ENCODE results near the gene PSMD5. TPM values are rescaled to one million over a fixed set of nuclear protein-coding genes. Genes with fewer than 3 reads are reported as not detected.

PSMD5 gene
- total and polyA plus RNA-seq, 2 of the 4 experiments (the other 2 are of a cell fraction), result 25.6 to 26.1 TPM

- Histone ChIP-seq H3K4me3 (ENCODE audit: insufficient read depth, low read depth, low read length) (no peak overlapping the region), H3K4ac (ENCODE audit: low read depth, low read length) (no peak overlapping the region), H3K27me3 (ENCODE audit: control insufficient read depth, insufficient read depth, low read length) (no peaks in the 10 kb centered on the region), H2BK120ac (ENCODE audit: low read depth, low read length) (no peak overlapping the region), H3K23ac (ENCODE audit: low read depth, low read length) (no peak overlapping the region), H2BK20ac (ENCODE audit: low read depth, low read length) (no peak overlapping the region), H2BK5ac (ENCODE audit: low read depth, low read length, poor library complexity, severe bottlenecking) (no peak overlapping the region), H3K4me1 (ENCODE audit: control insufficient read depth, insufficient read depth, low read length) (no peaks in the 10 kb centered on the region), H4K8ac (ENCODE audit: low read depth in 2 of 2, low read length in 2 of 2) (no peak overlapping the region), H4K5ac (ENCODE audit: low read depth, low read length) (no peak overlapping the region), H2AK5ac (ENCODE audit: low read depth, low read length) (no peak overlapping the region), H3K56ac (ENCODE audit: extremely low read depth, insufficient read depth, low read length) (no peak overlapping the region), H3K4me2 (ENCODE audit: low read depth, low read length) (no peak overlapping the region), H2AFZ (replicated peaks; ENCODE audit: low read length, poor library complexity) (no peak overlapping the region), H3K9ac (ENCODE audit: low read depth, low read length) (no peak overlapping the region), H3K79me1 (ENCODE audit: low read depth in 1 of 2, low read length in 2 of 2) (no peaks in the 10 kb centered on the region), H2BK15ac (ENCODE audit: low read depth, low read length) (no peak overlapping the region), H3K18ac (ENCODE audit: low read depth, low read length) (no peak overlapping the region), H3K36me3 (ENCODE audit: control insufficient read depth, insufficient read depth, low read length) (no peaks in the 10 kb centered on the region), H4K91ac (ENCODE audit: insufficient read depth, low read depth, low read length) (no peak overlapping the region), H3K9me1 (ENCODE audit: insufficient read depth, low read length) (no peaks in the 10 kb centered on the region; the same call in 1 of the 2 replicates), H4K20me1 (ENCODE audit: insufficient read depth, low read length) (no peaks in the 10 kb centered on the region), H2AK9ac (replicated peaks; ENCODE audit: low read depth, low read length, poor library complexity) (no peak overlapping the region), H3K14ac (replicated peaks; ENCODE audit: low read depth, low read length) (no peak overlapping the region), H3K27ac (ENCODE audit: insufficient read depth, low read length) (no peak overlapping the region), H3K9me3 (ENCODE audit: control insufficient read depth, insufficient read depth, low read length) (peaks cover 15% of the 10 kb centered on the region)
- no peak for TF ChIP-seq CEBPB (IDR thresholded peaks at IDR 0.05; ENCODE audit: low read depth, low read length)
- TF ChIP-seq RFX5 (IDR thresholded peaks at IDR 0.05; ENCODE audit: low read depth, low read length), result no peak
- no peak for TF ChIP-seq CHD1 (IDR thresholded peaks at IDR 0.05; ENCODE audit: low read depth, low read length)
- TF ChIP-seq MAZ (IDR thresholded peaks at IDR 0.05; ENCODE audit: borderline replicate concordance, low read depth, low read length), result no peak
- TF ChIP-seq FOS (IDR thresholded peaks at IDR 0.05; ENCODE audit: low read depth, low read length), result no peak
- TF ChIP-seq SMC3 (IDR thresholded peaks at IDR 0.05; ENCODE audit: low read depth, low read length), result no peak
- no peak for TF ChIP-seq RCOR1 (IDR thresholded peaks at IDR 0.05; ENCODE audit: insufficient replicate concordance, low read length)
- TF ChIP-seq MAFK (IDR thresholded peaks at IDR 0.05; ENCODE audit: low read depth, low read length), result no peak
- no peak for ATAC-seq (ENCODE audit: low read depth)
- dilution Hi-C loops (cut with HindIII; ENCODE audit: low sequenced_read_pairs, unreplicated experiment) (no loop called here), in situ Hi-C loops (cut with MboI; ENCODE audit: low sequenced_read_pairs) (no loop called here), intact Hi-C loops (cut with micrococcal nuclease) (no loop called here)
- ChIA-PET POLR2A (ENCODE audit: unreplicated experiment) (no interaction called here), CTCF (no interaction called here)
- no TSS peak for BruUV-seq (replicated peaks)
- no peak for DNase-seq
Measured at GRCh38 chr9:120808931-120809330, 33.8 kb downstream of the PSMD5 start.

Measured in IMR-90 (cell line).